Measurements from ENCODE around the gene VSX2.

DNA sequence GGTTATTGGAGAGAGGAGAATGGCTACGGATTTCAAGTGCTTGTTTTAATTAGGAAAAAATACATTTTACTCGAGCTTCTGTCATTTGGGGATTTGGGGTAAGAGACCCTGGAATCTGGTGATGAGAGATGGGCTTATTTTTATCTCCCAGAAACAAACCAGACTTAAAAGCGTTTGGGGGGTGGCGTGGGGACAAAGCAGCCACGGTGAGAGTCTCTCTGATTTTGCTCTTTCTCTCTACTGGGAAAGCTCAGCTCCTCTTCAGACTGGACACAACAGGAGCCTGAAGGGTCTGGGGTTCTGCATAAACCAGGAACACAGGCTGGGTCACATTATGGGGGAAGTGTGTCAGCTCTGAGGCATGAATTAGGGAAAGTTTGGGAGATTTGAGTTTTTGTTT lies 3.8 kb downstream of the VSX2 start:
- TF ChIP-seq EZH2 (IDR thresholded peaks at IDR 0.05; ENCODE audit: borderline replicate concordance) = no peak
- TF ChIP-seq, protein P1, sequence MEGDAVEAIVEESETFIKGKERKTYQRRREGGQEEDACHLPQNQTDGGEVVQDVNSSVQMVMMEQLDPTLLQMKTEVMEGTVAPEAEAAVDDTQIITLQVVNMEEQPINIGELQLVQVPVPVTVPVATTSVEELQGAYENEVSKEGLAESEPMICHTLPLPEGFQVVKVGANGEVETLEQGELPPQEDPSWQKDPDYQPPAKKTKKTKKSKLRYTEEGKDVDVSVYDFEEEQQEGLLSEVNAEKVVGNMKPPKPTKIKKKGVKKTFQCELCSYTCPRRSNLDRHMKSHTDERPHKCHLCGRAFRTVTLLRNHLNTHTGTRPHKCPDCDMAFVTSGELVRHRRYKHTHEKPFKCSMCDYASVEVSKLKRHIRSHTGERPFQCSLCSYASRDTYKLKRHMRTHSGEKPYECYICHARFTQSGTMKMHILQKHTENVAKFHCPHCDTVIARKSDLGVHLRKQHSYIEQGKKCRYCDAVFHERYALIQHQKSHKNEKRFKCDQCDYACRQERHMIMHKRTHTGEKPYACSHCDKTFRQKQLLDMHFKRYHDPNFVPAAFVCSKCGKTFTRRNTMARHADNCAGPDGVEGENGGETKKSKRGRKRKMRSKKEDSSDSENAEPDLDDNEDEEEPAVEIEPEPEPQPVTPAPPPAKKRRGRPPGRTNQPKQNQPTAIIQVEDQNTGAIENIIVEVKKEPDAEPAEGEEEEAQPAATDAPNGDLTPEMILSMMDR (IDR thresholded peaks at IDR 0.05; ENCODE audit: poor library complexity) = no peak
- no peak for TF ChIP-seq EZH2phosphoT487 (IDR thresholded peaks at IDR 0.05; ENCODE audit: low read depth, severe bottlenecking, unreplicated experiment)
